Esophagus squamous epithelium (tissue), 5 donors: ENCODE results near the gene XG. TPM values are rescaled to one million over a fixed set of nuclear protein-coding genes. Genes with fewer than 3 reads are reported as not detected.
"Not testable (repeated sequence)": the region's sequence is repeated elsewhere in the genome, so short reads cannot be mapped to it uniquely, and the experiment has no call there.

ENCODE experiments used
- DNase-seq: peaks from one replicate; lab custom pipeline; 2025; lab: John Stamatoyannopoulos, UW
- H3K27ac ChIP-seq, 4 donors: fragments of 200-600 bp; sonication (generic); one replicate each; pipeline ENCODE4 v1.5.1; 2016 to 2019; ENCODE audit warnings: mild to moderate bottlenecking in 1 of 4
- H3K27me3 ChIP-seq, 4 donors: fragments of 200-600 bp; sonication (generic); 1 replicate in 3 of 4; 2 replicates in 1 of 4; pipeline versions ENCODE4 v1.5.1 to v1.6.0; 2017 to 2021; ENCODE audit warnings: antibody characterized with exemption in 1 of 4
- H3K36me3 ChIP-seq, 3 donors: fragments of 200-600 bp; sonication (generic); one replicate each; pipeline ENCODE4 v1.5.1; 2016 to 2019
- H3K4me1 ChIP-seq, 3 donors: fragments of 200-600 bp; sonication (generic); one replicate each; pipeline ENCODE4 v1.5.1; 2017 to 2019
- H3K4me3 ChIP-seq, 4 donors: fragments of 200-600 bp; sonication (generic); 1 replicate in 3 of 4; 2 replicates in 1 of 4; pipeline ENCODE4 v1.5.1; 2016 to 2019; ENCODE audit warnings: mild to moderate bottlenecking in 2 of 4, moderate library complexity in 1 of 4
- H3K9me3 ChIP-seq, 3 donors: fragments of 200-600 bp; sonication (generic); one replicate each; pipeline ENCODE4 v1.5.1; 2016 to 2019
- POLR2A ChIP-seq, 4 donors: fragments of 450-650 bp; IDR thresholded peaks; one replicate each; pipeline ENCODE4 v1.6.1; 2017; ENCODE audit warnings: antibody characterized with exemption in 4 of 4, mild to moderate bottlenecking in 4 of 4, moderate library complexity in 3 of 4
- WGBS, 2 donors: methylation state at CpG; one replicate each; pipeline ENCODE4 v1.1.5; 2018; 5-methylcytosine and 5-hydroxymethylcytosine counted together
- intact Hi-C: fragments of 100-400 bp; cut with DNase I; formaldehyde crosslinking; loops from one replicate; pipeline ENCODE4 v1.15.0; 2022
- total RNA-seq, 4 donors: library from RNA; depleted of rRNA; stranded (reverse); fragments of >200 nt; gene quantifications; one replicate each; pipeline ENCODE4 v1.1.0, GENCODE V29; 2016
- TF ChIP-seq, protein P1 (sequence below), 6 experiments: fragments of 450-650 bp in 4 of 6; fragments of 200-600 bp in 2 of 6; sonication (generic) in 2 of 6; IDR thresholded peaks; one replicate each; pipeline ENCODE4 v1.5.1; 2016 to 2019; ENCODE audit warnings: antibody characterized with exemption in 6 of 6, mild to moderate bottlenecking in 4 of 6, moderate library complexity in 4 of 6
- donor health status: DM: yes; HTN: yes; CAD: no.

XG gene
- total RNA-seq, 4 donors from 2014 or later, result 8.0 to 16.9 (median 11.8) TPM

GRCh38 chrX:2748171-2748814, 3.5 kb upstream of the XG start:
- TF ChIP-seq POLR2A (IDR thresholded peaks at IDR 0.05), result no peak
- TF ChIP-seq, protein P1, sequence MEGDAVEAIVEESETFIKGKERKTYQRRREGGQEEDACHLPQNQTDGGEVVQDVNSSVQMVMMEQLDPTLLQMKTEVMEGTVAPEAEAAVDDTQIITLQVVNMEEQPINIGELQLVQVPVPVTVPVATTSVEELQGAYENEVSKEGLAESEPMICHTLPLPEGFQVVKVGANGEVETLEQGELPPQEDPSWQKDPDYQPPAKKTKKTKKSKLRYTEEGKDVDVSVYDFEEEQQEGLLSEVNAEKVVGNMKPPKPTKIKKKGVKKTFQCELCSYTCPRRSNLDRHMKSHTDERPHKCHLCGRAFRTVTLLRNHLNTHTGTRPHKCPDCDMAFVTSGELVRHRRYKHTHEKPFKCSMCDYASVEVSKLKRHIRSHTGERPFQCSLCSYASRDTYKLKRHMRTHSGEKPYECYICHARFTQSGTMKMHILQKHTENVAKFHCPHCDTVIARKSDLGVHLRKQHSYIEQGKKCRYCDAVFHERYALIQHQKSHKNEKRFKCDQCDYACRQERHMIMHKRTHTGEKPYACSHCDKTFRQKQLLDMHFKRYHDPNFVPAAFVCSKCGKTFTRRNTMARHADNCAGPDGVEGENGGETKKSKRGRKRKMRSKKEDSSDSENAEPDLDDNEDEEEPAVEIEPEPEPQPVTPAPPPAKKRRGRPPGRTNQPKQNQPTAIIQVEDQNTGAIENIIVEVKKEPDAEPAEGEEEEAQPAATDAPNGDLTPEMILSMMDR (IDR thresholded peaks at IDR 0.05), result no peak
- no peaks in the 10 kb centered on the region for H3K9me3 ChIP-seq
- intact Hi-C loops, result no loop called here
- H3K4me3 ChIP-seq, result no peak overlapping the region
- H3K4me1 ChIP-seq, result peaks cover 0 to 33% (median 0%) of the 10 kb centered on the region in 3 donors
- no peak overlapping the region for H3K27ac ChIP-seq
- WGBS, 2 donors, result 29 to 67% methylated on average over 8 of the region's 8 CpGs
- peaks cover 0 to 5% (median 1%) of the 10 kb centered on the region in 3 donors for H3K36me3 ChIP-seq
- DNase-seq, result no peak
- no peaks in the 10 kb centered on the region for H3K27me3 ChIP-seq

- H3K9me3 ChIP-seq, result no peaks in the 10 kb centered on the region
- intact Hi-C loops, result no loop called here
- TF ChIP-seq, protein P1 (IDR thresholded peaks at IDR 0.05), result no peak
- TF ChIP-seq POLR2A (IDR thresholded peaks at IDR 0.05), result no peak
- DNase-seq, result no peak
- H3K27ac ChIP-seq, result no peak overlapping the region
- 0% methylated on average over 1 of the region's 1 CpG for WGBS, 2 donors
- no peak overlapping the region for H3K4me3 ChIP-seq
- H3K4me1 ChIP-seq, result peaks cover 0 to 33% (median 0%) of the 10 kb centered on the region in 3 donors
- H3K36me3 ChIP-seq, result no peaks in the 10 kb centered on the region
- no peaks in the 10 kb centered on the region for H3K27me3 ChIP-seq
Measured at GRCh38 chrX:2748815-2749188, 3.0 kb upstream of the XG start.

DNA sequence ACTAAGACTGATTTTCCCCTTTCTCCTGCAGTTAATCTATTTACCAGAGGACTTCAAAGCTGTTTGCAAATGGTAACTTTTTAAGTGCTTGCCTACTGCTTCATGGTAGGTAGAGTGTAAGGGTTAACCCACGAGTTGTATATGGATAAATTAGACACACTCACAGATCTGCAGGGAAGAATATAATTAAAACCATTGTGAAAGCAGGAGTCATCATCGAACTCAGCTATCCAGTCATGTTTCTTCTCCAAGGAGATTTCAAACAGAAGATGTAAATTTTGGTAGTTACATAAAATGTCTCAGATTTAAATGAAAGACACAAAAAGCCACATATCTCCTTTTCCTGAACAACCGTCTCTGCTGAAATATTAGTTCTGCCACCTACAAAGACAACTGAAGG, 549 bp upstream of the XG start:
- Histone ChIP-seq H3K4me1 (peaks cover 0 to 31% (median 0%) of the 10 kb centered on the region in 3 donors), H3K36me3 (no peaks in the 10 kb centered on the region), H3K27me3 (no peaks in the 10 kb centered on the region), H3K4me3 (no peak overlapping the region), H3K27ac (peak overlapping the region in 1 of 4 donors; percentile 68), H3K9me3 (no peaks in the 10 kb centered on the region)
- intact Hi-C loops, result no loop called here
- TF ChIP-seq, protein P1 (IDR thresholded peaks at IDR 0.05), result no peak
- TF ChIP-seq POLR2A (IDR thresholded peaks at IDR 0.05), result no peak
- no peak for DNase-seq
- WGBS, 2 donors, result 22 to 25% methylated on average over 3 of the region's 3 CpGs

- H3K9me3 ChIP-seq, H3K36me3 ChIP-seq, intact Hi-C loops, H3K27me3 ChIP-seq, DNase-seq: not testable (repeated sequence)
- peaks cover 0 to 25% (median 0%) of the 10 kb centered on the region in 3 donors for H3K4me1 ChIP-seq
- peak overlapping the region in 2 of 4 donors; percentile 59 to 68 for H3K27ac ChIP-seq
- 34 to 48% methylated on average over 6 to 7 of the region's 7 CpGs for WGBS, 2 donors
- H3K4me3 ChIP-seq, result peak overlapping the region in 3 of 4 donors; percentile 21 to 39 (median 38)
Measured at GRCh38 chrX:2752441-2752840, 601 bp downstream of the XG start.

GRCh38 chrX:2755163-2755715, 3.4 kb downstream of the XG start:
- H3K9me3 ChIP-seq, DNase-seq, H3K27me3 ChIP-seq, intact Hi-C loops, H3K4me3 ChIP-seq, H3K36me3 ChIP-seq, H3K27ac ChIP-seq: not testable (repeated sequence)
- 65 to 72% methylated on average over 3 of the region's 5 CpGs for WGBS, 2 donors
- peaks cover 0 to 14% (median 0%) of the 10 kb centered on the region in 3 donors for H3K4me1 ChIP-seq

GRCh38 chrX:2756548-2756947, 4.7 kb downstream of the XG start:
- H3K4me3 ChIP-seq, result no peak overlapping the region
- intact Hi-C loops, result no loop called here
- WGBS, 2 donors, result 63 to 77% methylated on average over 3 to 6 of the region's 10 CpGs

More at GRCh38 chrX:2756548-2756947, 4.7 kb downstream of the XG start:
- H3K36me3 ChIP-seq, result no peaks in the 10 kb centered on the region
- no peak for TF ChIP-seq POLR2A (IDR thresholded peaks at IDR 0.05)
- TF ChIP-seq, protein P1 (IDR thresholded peaks at IDR 0.05), result no peak
- H3K27me3 ChIP-seq, result no peaks in the 10 kb centered on the region
- H3K4me1 ChIP-seq, result peaks cover 0 to 6% (median 0%) of the 10 kb centered on the region in 3 donors
- no peaks in the 10 kb centered on the region for H3K9me3 ChIP-seq
- DNase-seq, result no peak
- no peak overlapping the region for H3K27ac ChIP-seq
